PC-9 (cell line): ENCODE measurements around the gene ERGIC1.

Experiments
- EZH2 ChIP-seq: fragments of 200-600 bp; sonication (generic); IDR thresholded peaks from 2 replicates; pipeline ENCODE4 v1.8.0; 2017; ENCODE audit warnings: antibody characterized with exemption, low read depth
- TF ChIP-seq, protein P1 (sequence below): fragments of 200-600 bp; sonication (generic); conservative IDR thresholded peaks from 2 replicates; pipeline ENCODE4 v1.6.1; 2017; ENCODE audit warnings: mixed run types, antibody characterized with exemption, mild to moderate bottlenecking, moderate library complexity

GRCh38 chr5:172890659-172891058 is 56.6 kb downstream of the ERGIC1 start:
- TF ChIP-seq, protein P1, sequence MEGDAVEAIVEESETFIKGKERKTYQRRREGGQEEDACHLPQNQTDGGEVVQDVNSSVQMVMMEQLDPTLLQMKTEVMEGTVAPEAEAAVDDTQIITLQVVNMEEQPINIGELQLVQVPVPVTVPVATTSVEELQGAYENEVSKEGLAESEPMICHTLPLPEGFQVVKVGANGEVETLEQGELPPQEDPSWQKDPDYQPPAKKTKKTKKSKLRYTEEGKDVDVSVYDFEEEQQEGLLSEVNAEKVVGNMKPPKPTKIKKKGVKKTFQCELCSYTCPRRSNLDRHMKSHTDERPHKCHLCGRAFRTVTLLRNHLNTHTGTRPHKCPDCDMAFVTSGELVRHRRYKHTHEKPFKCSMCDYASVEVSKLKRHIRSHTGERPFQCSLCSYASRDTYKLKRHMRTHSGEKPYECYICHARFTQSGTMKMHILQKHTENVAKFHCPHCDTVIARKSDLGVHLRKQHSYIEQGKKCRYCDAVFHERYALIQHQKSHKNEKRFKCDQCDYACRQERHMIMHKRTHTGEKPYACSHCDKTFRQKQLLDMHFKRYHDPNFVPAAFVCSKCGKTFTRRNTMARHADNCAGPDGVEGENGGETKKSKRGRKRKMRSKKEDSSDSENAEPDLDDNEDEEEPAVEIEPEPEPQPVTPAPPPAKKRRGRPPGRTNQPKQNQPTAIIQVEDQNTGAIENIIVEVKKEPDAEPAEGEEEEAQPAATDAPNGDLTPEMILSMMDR = no peak
- no peak for TF ChIP-seq EZH2
